GM18517 (cell line): ENCODE results near the gene SP2.
A peak's percentile ranks its signal among the peaks of the same experiment; 100 is the strongest.

Experiments used
- ATAC-seq: cut with Tn5 transposase; IDR thresholded peaks from one replicate; pipeline ENCODE4 v1.9.1; 2021; ENCODE audit warnings: mild to moderate bottlenecking, moderate library complexity; ENCODE audit not compliant: unreplicated experiment

Gene SP2

DNA sequence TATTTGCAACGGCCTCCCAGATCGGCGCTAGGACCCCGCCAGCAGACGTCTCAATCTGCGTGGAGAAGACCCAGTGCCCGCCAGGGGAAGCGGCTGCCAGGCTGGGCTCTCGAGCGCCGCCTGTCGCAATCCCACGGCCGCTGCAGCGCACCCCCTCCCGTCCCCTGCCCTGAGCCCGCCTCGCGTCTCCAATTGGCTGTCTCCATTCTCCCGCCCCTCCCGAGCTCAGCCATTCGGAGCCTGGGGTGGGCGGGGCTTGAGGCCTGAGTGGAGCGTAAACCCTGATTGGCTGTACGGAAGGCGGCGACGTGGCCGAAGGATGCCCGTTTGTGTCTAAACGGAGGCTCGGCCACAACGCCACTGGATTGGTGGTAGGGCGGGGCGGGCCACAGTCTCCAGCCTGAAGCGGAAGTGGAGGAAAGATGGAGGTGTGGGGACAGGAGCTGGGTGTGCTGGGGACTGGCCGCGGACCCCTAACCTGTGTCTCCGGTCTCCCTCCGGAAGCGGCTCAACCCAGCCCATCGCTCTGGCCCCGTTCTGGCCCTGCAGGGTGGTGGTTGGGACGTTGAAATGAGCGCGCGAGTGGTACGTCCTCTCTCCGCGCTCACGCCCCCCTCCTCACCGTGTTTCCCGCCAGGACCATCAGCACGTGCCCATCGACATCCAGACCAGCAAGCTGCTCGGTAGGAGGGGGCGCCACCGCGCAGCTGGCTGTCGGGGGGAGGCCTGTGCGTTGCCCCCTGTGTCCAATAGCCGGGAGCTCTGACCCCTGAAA is 74.9 kb downstream of the SP2 start, which contains the start of gene CDK5RAP3:
CDK5RAP3 (plus strand) TSS at position 389 of the 775 bp plus-strand sequence; CDS start at position 423, 34 bp downstream.
- ATAC-seq: peak; percentile 94

GRCh38 chr17:47973541-47973940 is 77.5 kb downstream of the SP2 start:
- no peak for ATAC-seq

- ATAC-seq: no peak
Measured at GRCh38 chr17:47975189-47975822, 79.3 kb downstream of the SP2 start.

GRCh38 chr17:47975823-47976205 is 79.8 kb downstream of the SP2 start:
- ATAC-seq: no peak

- ATAC-seq: no peak
Measured at GRCh38 chr17:47978324-47978723, 82.3 kb downstream of the SP2 start.
